RWPE2 (cell line): Measurements from ENCODE around the gene RALB.

Experiments used
- ATAC-seq: fragments of 200-7000 bp; cut with Tn5 transposase; 3 replicates; pipeline ENCODE4 v1.9.1; 2021; ENCODE audit warnings: low read depth
- DNase-seq: peaks from one replicate; pipeline ENCODE4 v3.0.0-alpha.2; 2020; ENCODE audit warnings: low spot score
- H3K27ac ChIP-seq: fragments of 450-650 bp; 2 replicates; pipeline ENCODE4 v1.5.1; 2017; ENCODE audit warnings: mild to moderate bottlenecking; ENCODE audit not compliant: poor library complexity, severe bottlenecking
- H3K27me3 ChIP-seq: fragments of 250-450 bp; sonication (Bioruptor Pico); 2 replicates; pipeline ENCODE4 v1.5.1; 2021; ENCODE audit warnings: mild to moderate bottlenecking, moderate library complexity; ENCODE audit not compliant: insufficient read depth, poor library complexity, severe bottlenecking
- H3K36me3 ChIP-seq: fragments of 250-450 bp; sonication (Bioruptor Pico); 2 replicates; pipeline ENCODE4 v1.5.1; 2020; ENCODE audit warnings: low read depth, mild to moderate bottlenecking, moderate library complexity
- H3K4me1 ChIP-seq: fragments of 250-450 bp; sonication (Bioruptor Pico); 2 replicates; pipeline ENCODE4 v1.5.1; 2021; ENCODE audit warnings: mild to moderate bottlenecking, moderate library complexity; ENCODE audit not compliant: insufficient read depth, poor library complexity, severe bottlenecking
- H3K4me3 ChIP-seq: fragments of 250-450 bp; sonication (Bioruptor Pico); 2 replicates; pipeline ENCODE4 v1.5.1; 2021; ENCODE audit warnings: mild to moderate bottlenecking, moderate library complexity; ENCODE audit not compliant: severe bottlenecking
- H3K9me3 ChIP-seq: fragments of 250-450 bp; sonication (Bioruptor Pico); 2 replicates; pipeline ENCODE4 v1.5.1; 2021; ENCODE audit warnings: mild to moderate bottlenecking, moderate library complexity; ENCODE audit not compliant: severe bottlenecking
- TF ChIP-seq, protein P1 (sequence below): fragments of 450-650 bp; IDR thresholded peaks from one replicate; pipeline ENCODE4 v1.5.1; 2017; ENCODE audit warnings: mild to moderate bottlenecking, moderate library complexity; ENCODE audit not compliant: poor library complexity, severe bottlenecking

Gene RALB

DNA sequence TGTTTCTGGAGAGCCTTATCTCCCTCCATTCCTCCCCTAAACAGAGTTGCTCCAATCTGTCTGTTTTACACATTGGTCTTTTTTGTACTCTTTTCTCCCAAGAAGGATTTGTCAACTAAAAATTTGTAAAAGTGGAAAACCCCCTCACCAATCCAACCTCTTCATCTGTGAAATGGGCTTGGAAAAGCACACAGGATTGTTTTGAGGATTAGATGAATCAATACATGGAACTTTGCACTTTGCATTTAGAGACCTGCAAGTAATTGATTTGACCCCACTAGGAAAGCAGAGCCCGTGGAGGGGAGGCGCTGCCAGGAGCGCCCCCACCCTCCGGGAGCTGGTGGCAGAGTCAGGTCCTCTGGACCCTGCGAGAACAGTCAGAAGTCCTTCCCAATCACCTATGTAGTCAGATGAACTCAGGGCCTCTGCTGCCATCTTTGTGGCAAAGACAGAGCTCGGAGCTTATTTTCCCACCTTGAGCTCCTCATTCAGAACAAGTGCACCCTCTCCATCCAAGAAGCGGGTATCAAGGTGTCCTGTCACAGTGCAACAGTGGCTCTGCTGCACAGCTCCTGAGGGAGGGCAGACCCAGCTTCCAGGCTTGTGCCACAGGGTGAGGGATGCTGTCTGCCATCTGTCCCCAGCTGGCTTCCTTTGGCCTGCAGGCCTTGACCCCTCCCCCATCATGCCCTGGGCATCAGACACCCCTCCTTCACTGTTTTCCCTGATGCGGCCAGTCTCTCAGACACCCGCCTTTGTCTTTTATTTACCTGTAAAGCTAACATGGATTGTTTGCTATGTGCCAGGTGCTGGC is 27.7 kb upstream of the RALB start:
- ATAC-seq = no peak
- peaks cover 24% of the 10 kb centered on the region for H3K36me3 ChIP-seq
- H3K9me3 ChIP-seq = no peaks in the 10 kb centered on the region
- peaks cover 26% of the 10 kb centered on the region for H3K4me1 ChIP-seq
- no peak overlapping the region for H3K4me3 ChIP-seq
- H3K27ac ChIP-seq = no peak overlapping the region
- TF ChIP-seq, protein P1, sequence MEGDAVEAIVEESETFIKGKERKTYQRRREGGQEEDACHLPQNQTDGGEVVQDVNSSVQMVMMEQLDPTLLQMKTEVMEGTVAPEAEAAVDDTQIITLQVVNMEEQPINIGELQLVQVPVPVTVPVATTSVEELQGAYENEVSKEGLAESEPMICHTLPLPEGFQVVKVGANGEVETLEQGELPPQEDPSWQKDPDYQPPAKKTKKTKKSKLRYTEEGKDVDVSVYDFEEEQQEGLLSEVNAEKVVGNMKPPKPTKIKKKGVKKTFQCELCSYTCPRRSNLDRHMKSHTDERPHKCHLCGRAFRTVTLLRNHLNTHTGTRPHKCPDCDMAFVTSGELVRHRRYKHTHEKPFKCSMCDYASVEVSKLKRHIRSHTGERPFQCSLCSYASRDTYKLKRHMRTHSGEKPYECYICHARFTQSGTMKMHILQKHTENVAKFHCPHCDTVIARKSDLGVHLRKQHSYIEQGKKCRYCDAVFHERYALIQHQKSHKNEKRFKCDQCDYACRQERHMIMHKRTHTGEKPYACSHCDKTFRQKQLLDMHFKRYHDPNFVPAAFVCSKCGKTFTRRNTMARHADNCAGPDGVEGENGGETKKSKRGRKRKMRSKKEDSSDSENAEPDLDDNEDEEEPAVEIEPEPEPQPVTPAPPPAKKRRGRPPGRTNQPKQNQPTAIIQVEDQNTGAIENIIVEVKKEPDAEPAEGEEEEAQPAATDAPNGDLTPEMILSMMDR = no peak
- DNase-seq = peak; percentile 24
- no peaks in the 10 kb centered on the region for H3K27me3 ChIP-seq

DNA sequence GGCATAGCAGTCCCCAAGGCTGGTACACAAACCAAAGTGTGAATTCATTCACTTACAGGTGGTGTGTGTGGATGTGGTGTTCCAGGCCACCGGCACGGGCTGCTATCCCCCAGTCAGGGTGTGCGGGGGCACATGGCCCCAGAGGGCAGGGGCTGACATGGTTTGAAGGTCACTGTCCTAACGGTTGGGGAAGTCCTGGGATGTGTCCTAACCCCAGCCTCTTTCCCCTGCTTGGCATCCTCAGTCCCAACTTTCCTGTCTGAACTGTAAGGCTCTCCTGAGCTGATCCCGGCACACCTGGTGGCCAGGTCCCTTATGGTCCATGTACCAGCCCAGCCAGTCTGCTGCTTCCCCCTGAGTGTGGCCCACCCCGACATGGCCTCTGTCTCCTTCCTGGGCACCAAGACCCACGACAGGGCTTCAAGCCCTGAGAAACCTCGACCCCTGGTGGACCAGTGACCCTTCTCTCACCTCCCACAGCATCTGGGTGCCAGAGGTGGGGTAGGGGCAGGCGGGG is 27.0 kb upstream of the RALB start:
- TF ChIP-seq, protein P1 = no peak
- Histone ChIP-seq H3K4me3 (no peak overlapping the region), H3K27ac (no peak overlapping the region), H3K4me1 (peaks cover 26% of the 10 kb centered on the region), H3K36me3 (peaks cover 17% of the 10 kb centered on the region), H3K9me3 (no peaks in the 10 kb centered on the region), H3K27me3 (no peaks in the 10 kb centered on the region)
- ATAC-seq (no peak), DNase-seq (no peak)

DNA sequence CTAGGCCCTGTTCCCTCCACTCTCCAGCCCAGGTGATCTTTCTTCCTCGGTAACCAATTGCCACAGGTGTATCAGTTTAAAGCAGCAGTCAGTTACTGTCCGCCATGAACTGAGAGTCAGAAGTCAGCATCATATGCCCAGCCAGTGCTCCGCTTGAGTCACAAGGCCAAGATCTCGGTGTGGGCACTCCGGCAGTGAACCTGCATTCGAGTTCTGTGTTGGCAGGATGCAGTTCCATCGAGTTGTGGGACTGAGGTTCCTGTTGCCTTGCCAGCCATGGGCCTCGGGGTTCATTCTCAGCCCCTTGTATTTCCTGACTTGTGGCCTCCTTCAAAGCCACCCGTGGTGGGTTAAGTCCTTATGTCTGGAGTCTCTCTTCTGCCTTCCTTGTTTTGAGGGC is 26.3 kb upstream of the RALB start:
- Histone ChIP-seq H3K36me3 (peaks cover 12% of the 10 kb centered on the region), H3K4me3 (no peak overlapping the region), H3K27ac (no peak overlapping the region), H3K27me3 (no peaks in the 10 kb centered on the region), H3K4me1 (peaks cover 22% of the 10 kb centered on the region), H3K9me3 (no peaks in the 10 kb centered on the region)
- DNase-seq = no peak
- no peak for ATAC-seq
- TF ChIP-seq, protein P1 = no peak

DNA sequence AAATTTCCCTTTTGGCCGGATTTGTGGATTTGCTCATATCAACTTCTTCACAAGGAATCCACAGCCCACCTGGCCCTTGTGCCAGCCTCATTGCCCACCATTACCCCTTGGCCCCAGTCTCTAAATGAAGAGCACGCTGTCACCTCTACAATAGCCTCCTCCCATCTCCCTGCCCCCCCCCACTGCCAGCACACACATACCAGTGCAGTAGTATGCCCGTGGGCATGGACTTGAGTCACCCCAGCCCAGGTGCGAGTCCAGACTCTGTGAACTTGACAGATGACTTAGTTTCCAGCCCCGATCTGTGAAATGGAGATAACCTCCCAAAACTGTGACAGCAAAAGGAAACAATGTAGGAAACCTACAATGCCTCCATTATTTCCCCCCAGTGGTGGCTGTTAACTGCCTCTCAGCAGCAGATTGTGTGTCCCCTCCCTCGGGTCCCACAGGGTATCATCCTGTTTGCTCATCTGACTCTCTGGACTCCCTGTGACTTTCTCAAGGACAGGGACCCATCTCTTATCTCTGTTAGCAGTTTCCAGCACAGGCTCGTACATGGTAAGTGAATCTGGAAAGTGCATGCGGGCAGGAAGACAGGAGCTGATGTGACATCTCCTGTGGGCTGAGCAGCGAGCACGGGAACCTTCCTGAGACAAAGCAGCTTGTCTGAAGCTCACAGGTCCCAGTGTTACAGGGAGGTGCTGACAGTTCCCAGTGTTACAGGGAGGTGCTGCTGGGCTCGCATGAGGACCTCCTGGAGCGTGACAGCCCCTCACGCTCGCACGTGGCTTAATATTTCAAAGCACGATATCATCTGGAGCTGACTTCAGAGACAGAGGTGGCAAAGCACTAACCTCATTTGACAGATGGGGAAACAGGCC is 25.3 kb upstream of the RALB start:
- H3K27me3 ChIP-seq = no peaks in the 10 kb centered on the region
- TF ChIP-seq, protein P1 = no peak
- DNase-seq (no peak), ATAC-seq (no peak)
- H3K27ac ChIP-seq = no peak overlapping the region
- peaks cover 13% of the 10 kb centered on the region for H3K4me1 ChIP-seq
- no peaks in the 10 kb centered on the region for H3K9me3 ChIP-seq
- H3K36me3 ChIP-seq = peaks cover 2% of the 10 kb centered on the region; the same call in 1 of the 2 replicates
- no peak overlapping the region for H3K4me3 ChIP-seq
